Stimulated activated CD8-positive, alpha-beta memory T cell treated with anti-CD3 and anti-CD28 coated beads, Interleukin-7, amount 100 ng/mL, for 4 hours (primary cell): ENCODE measurements around the gene PNLIPRP3.

Experiments
- DNase-seq, 2 donors: peaks; one replicate each; pipeline ENCODE4 v3.0.0-alpha.2; 2020; ENCODE audit warnings: low read depth in 2 of 2

Gene PNLIPRP3

DNA sequence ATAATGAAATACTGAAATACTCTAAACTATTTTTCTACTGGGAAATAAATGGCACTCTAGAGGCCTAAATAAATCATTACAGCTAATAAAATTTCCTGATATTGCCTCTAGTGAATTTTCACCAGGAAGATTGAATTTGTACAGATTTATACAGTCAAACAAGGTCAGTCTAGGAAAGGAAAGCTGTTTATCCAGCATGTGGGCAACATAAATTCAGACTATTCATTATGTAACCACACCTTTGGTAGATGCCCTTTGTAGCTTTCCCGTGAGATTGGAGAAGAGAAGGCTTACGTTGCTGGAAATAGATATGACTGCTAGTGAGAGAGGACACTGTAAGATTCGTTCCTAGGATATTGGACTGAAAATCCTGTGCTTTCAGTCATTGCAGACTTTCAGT, 82.9 kb downstream of the PNLIPRP3 start:
- DNase-seq = no peak

DNA sequence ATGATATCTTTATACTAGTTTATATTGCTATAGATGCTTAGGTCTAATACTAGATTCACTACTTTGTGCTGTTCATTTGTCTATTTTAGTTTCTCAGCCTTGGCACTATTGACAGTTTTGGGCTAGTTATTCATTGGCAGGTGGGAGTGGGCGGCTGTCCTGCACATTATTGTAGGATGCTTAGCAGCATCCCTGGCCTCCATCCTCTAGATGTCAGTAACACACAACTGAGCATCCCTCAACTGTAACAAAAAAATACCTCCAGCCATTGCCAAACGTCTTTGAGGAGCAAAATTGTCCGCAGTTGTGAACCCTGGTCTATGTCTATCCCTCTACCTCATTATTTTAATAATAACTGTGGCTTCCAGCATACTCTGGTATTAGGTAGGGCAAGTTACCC, 83.7 kb downstream of the PNLIPRP3 start:
- DNase-seq = no peak

DNA sequence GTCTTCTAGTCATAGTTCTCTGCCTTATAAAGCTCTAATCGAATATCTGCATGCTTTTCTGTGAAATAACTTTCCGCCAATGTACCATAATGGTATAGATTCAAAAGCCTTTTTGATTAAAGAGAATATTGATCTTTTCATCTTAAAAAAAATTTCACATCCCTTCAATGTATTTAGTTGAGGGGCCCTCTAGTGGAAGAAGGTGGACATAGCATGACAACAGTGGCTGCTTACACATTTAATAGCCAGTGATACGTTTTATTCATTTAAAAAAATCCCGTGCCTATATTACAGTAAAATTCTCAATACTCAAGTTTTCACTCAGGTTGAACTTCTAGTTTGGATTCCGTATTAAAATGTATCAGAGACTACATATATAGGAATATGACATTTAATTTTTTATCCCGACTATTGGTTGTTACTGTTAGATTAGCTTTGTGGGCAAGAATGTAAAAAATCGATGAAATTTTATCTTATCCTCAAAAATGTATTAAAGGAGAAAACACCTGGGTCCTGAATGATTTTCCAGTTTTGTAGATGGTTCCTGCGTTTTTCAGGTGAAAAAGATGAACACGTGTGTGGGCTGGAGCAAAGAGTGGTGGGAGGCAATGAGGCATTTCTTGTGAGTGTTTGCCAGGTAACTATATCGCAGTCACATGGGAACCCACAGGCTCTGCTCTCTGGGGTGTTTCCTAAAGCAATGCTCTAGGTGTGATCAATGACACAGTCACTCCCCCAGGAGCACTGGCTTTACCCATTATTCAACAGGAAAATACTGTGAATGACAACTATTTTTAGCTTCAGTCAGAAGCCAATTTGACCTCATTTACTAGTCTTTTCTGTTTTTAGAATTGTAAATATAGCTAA, 94.0 kb downstream of the PNLIPRP3 start:
- DNase-seq = no peak

DNA sequence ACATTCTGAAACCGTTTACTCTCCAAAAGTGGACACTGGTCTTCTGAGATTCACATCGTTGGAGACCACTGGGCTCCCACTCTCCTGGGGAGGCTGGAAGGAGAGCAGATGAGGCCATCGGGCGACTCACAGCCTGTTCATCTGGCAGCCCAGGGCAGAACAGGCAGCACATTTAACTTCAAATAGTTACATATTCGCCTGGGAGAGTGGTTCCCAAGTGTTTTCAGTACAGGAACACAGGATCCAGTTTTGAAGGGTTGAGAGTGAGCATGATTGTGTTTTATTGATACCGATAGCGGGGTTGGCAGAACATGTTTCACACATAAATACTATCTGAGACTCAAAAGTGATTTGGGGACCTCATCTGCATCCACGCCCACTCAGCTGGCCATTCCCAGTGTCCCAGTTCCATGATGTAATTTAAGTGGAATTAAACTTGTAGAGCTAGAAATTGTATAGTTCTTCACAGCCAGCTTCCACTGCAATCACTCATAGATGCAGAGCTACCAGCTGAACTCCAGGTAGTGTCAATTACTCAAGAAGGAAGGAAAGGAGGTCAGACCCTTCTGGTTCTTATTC, 95.2 kb downstream of the PNLIPRP3 start:
- DNase-seq = no peak

DNA sequence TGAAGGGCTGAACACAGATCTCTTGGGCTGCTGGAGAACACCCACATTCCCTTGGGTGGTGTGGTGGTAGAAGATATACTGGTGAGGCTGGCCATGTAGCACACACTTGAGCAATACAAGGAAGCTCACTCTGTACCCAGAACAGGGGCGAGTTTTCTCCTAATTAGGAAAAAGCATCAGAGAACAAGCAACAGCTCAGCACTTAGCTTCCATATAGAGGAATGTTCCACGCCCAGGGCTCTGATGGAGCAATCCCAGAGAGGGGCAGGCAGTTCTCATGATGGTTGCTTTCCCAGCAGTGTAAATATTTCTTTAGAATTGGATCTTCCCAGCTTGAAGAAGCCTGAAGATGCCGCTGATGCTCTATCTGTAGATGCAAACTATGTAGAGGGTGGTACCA, 97.1 kb downstream of the PNLIPRP3 start:
- no peak for DNase-seq

DNA sequence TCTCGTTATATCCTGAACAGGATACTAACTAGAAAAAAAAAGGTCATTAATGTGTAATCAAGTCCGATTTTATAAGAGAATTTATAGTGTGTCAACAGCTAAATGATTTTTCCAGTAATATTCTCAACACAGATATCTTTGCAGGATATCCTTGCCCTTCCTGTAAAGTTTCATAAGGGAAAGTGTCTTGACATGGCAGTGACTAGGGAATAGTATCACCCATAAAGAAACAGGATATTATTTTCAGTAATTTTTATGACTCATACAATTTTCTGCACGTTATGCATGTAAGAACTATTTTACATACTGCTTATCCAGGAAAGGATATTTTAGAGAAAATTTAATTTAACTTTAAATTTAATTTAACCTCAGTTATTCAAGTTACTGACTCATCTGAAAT, 98.6 kb downstream of the PNLIPRP3 start:
- no peak for DNase-seq
